HG02870 (cell line): Measurements from ENCODE around the gene GNG12.

Experiments
- ATAC-seq: cut with Tn5 transposase; IDR thresholded peaks from one replicate; pipeline ENCODE4 v1.9.1; 2021; ENCODE audit warnings: mild to moderate bottlenecking, moderate library complexity; ENCODE audit not compliant: unreplicated experiment

The GNG12 gene

DNA sequence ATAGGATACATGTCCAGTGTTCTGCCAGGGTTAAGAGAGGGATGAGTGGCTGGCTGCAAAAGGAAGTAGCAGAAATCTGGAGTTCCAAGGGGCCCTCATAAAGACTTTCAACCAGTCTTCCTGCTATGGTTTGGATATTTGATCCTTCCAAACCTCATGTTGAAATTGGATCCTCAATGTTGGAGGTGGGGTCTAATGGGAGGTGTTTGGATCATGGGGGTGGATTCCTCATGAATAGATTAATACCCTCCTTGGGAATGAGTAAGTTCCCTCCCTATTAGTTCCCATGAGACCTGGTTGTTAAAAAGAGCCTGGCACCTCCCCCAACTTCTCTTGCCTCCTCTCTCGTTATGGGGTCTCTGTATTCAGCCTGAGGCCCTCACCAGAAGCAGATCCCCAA lies 10.1 kb upstream of the GNG12 start:
- no peak for ATAC-seq

DNA sequence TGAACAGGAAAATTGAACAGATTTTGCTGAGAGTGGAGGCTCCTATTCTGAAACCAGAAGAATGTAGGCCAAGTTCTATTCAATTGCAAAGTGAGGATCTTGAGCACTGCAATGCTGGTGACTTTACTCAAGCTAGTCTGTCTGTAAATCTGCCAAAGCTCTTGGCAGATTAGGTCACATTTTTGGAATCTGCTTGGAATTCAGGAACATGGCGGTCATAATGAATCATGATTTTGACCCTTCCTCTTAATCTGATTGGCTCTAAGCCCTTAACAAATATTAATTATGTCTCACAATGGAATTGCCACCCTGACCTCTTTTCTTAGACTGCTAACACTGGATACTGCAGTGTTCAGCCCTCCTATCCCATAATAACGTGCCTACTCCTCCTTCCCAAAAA lies 7.2 kb upstream of the GNG12 start:
- no peak for ATAC-seq

DNA sequence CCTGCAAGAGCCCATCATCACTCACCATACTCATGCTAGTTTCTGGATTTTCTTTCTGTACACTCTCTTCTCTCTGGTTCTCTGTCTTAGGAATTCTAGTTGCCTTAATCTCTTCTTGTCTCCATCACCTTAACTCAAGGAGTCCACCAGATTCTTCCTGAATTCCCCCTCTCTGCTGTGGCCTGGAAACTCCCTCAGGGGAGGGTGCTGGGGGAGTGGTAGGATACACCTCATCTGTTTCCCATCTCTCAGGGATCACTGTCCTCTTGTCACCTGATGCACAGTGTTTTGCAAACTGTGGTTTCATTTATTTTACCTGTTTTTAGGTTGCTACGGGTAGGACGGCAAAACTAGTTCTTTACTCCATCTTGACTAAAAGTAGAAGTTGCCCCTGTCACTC lies 6.6 kb upstream of the GNG12 start:
- no peak for ATAC-seq

- ATAC-seq, result no peak
These were observed 5.1 kb upstream of the GNG12 start for GRCh38 chr1:67838180-67838910.

DNA sequence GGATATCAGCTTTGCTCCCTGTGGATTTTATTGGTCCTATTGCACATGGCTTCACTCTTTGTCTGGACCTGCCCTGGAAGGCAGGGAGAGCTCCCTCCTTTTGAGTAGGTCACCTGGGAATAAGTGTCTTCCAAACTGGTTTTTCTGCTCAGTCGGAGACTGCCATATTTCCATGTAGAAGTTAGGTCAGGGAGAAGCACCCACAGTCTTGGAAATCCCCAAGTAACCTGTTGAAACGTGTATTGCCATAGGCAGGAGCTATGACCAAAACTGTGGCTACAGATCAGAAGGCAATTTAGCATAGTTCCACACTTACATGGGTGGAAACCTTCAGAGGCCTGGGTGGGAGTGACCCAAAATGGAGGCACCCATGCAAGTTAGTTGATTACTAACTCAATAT lies 3.5 kb upstream of the GNG12 start:
- ATAC-seq, result no peak

DNA sequence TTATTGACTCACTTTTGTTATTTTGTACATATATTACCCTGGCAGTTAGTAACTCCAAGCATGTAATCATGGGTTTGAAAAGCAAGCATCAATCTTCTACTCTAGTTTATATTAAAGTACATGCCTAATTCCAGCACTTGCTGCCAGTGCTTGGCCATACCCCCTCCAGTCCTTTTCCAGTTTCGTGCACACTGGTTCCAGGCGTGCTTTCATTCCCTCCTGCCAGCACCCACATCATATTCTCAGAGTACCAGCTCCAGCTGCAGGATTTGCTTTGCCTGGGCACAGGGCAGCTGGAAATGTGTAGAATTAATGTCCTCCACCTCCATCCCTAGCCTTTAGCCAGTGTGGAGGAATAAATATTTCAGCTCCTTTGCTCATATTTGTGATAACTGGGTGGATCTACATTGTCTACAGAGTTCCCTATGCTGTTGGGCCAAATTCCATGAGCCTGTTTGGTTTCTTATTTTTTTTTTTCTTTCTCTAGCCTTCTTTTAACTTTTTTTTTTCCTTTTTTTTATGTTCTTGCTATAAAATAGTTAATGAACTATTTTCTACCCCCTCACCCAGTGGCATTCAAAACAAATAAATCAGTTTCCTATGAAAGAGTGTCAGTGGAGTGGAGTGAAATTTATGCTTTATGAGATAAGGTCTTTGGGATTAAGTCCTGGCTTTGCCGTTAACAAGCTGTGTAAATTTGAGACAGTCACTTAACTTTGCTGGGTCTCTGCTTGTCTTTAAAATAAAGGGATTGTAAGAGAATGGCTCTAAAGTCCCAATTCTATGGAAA lies 2.6 kb upstream of the GNG12 start:
- no peak for ATAC-seq

- no peak for ATAC-seq
These were observed 1.1 kb upstream of the GNG12 start for GRCh38 chr1:67834246-67834877.

DNA sequence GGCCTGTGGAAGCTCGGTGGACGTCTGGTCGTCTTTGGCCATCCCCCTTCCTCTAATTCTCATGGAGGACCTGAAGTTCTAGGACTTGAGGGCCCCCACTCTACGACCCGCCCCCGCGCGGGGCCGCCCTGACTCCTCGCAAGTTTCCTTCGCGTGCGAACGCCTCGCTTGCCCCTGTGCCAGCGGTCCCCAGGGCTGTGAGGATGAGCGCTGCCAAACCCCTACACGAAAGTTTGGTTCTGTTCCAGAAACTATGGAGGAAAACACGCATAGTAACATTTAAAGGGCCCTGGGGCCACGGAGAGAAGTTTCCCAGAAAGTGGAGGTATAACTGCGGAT lies 304 bp upstream of the GNG12 start:
- ATAC-seq, result no peak

DNA sequence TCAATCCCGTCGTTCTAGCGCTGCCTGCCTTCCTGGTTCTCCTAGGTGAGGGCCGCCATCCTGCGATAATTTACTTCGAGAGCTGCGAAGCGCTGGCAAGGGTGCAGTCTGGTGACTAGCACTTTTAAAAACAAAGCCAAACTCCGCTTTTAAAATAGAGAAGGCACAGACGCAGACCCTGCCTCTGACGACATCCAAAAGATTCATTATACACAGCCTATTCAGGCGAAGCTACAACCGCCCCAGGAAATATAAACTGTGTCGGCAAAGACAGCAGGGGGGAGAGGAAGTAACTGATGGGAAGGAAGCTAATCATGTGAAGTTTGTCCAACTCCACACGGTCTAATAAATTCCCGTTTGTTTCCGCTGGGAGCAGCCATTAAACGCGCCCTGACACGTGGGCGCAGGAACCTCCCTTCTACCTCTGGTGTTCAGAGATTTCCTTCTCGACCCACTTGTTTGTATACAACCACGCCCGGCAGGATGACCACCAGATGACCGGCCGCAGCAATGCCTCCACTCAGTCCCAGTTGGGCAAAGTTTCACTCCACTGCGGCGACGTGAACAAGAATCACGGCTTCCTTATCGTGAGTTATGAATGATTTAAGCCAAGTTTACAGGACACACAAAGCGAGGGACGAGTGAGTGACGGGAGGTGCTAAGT lies 1.3 kb downstream of the GNG12 start:
- ATAC-seq, result no peak

DNA sequence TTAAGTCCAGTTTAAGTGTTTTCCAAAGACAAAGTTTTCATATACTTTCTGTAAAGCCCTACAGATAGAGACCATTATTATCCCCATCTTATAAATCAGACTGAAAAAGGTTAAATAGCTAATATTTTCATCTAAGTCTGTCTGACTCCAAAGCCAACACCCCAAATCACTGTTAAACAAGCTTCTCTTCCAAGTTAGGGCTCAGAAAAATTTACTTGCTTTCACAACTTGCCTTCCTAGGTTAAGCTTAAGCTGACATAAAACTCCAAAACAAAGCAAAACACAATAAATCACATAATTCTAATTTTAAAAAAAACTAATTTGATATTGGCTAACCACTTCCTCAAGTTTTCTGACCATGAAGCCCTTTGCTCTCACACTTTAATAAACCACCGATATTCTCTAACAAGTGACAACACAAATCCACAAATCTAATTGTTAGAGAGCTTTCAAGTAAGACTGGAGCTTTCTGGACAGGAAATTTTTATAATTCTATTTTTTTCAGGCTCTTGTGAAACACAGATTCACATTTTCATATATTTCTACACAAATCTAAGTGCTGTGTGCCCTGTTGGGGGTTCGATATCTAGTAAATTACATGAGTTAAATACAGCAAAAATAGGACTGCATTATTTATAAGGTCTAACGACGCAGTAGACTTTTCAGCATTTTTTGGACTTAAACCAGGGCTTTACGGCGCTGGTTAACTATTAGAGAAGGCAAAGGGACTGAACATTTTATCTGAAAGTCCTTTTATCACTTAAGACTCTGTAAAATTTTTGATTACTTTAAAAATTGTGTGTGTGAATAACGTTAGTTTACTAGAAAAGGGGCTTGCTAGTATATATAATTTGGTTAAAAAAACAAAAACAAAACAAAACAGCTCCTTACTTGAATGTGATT lies 2.1 kb downstream of the GNG12 start:
- no peak for ATAC-seq

DNA sequence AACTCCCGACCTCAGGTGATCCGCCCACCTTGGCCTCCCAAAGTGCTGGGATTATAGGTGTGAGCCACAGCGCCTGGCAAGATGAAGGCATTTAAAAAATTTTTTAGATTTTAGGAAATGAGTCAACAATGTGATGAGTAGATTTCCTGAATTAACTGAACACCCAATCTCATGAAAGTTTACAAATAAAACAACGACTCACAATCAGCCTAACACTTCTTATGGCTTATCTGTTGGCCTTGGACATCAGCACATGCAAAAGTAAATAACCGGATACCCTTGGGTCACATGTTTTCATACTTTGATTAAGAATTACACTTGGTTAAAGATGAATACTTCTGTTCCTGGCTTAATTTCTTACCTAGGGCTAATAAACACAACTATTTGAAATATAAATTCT lies 3.0 kb downstream of the GNG12 start:
- no peak for ATAC-seq

GRCh38 chr1:67827688-67828087 lies 5.6 kb downstream of the GNG12 start:
- no peak for ATAC-seq

- ATAC-seq, result no peak
These were observed 7.7 kb downstream of the GNG12 start for GRCh38 chr1:67825591-67825990.

DNA sequence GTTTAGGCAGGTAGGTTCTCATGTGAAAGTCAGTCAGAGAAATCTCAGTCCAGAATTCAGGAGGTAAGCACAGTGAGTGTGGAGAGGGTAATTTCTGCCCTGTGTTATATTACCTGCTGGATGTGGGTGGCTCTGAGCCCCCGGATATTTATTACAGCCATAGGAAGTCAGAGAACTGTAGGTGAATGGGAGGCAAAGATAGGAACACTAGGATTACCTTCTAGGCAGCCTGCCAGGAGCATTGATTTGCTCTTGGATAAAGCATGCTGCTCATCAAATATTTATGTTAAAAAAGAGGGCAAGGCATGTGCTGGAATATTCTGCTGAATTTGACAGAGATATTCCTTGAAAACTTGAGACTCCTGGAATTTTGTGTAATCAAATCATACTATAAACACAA lies 8.5 kb downstream of the GNG12 start:
- ATAC-seq, result no peak

DNA sequence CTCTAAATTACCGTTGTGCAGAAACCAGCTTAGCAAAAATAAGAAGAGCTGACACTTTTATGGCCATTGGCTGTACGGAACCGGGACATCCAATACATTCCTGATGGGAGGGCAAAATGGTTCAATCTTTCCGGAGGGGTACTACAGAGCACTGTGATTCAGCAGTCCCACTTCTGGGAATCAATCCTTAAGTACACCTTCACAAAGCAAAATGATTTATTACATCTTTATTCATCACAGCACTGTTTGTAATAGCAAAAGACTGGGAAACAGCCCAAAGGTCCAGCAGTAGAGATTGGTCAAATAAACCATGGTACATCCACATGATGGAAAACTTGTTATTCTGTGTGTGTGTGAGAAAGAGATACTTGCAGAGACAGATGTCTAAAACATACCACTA lies 9.7 kb downstream of the GNG12 start:
- no peak for ATAC-seq

- no peak for ATAC-seq
These were observed 12.0 kb downstream of the GNG12 start for GRCh38 chr1:67821263-67821662.

- no peak for ATAC-seq
These were observed 14.5 kb downstream of the GNG12 start for GRCh38 chr1:67818725-67819301.

GRCh38 chr1:67818162-67818561 lies 15.1 kb downstream of the GNG12 start:
- no peak for ATAC-seq

- no peak for ATAC-seq
These were observed 15.9 kb downstream of the GNG12 start for GRCh38 chr1:67817319-67817718.

DNA sequence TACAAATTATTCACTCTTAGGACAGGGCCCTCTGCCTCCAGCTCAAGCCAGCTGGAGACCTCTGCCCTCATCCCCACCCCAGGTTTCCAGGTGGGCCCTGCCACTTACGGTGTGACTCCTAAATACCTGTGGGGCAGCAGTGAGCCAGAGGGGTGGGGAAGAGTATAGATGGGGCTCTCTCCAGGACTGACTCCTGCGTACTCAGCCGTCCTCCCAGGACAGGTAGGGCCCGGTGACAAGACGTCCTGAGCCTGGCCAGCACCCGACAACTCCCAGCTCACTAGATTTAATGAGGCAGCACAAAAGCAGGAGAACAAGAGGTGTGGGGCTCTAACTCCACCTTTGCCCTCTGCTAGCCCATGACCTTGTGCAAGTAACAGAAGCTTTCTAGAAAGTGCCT lies 16.8 kb downstream of the GNG12 start:
- ATAC-seq, result no peak
